HG03457 (cell line): ENCODE measurements around the gene MRPL32.

Experiments used
- ATAC-seq: cut with Tn5 transposase; IDR thresholded peaks from one replicate; pipeline ENCODE4 v1.9.1; 2021; ENCODE audit warnings: moderate number of reproducible peaks; ENCODE audit not compliant: unreplicated experiment

The MRPL32 gene

GRCh38 chr7:42925630-42926029 is 6.5 kb upstream of the MRPL32 start:
- ATAC-seq: no peak

DNA sequence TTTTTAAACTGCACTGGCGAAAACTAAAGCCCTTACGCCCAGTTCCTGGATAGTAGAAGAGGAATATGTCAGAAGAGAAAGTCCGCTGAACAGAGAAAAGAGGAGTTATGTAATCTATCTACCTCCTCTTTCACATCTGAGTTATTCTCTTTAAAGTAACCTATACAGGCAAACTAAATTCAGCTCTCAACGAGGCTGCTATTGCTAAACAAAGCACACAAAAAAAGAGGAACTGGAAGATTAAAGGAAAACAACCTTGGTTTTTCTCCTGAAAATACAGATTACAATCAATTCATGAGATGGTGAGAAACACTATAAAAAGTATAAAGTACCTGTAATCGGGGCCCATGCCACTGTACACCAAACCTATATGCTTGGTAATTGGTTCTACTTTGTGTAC is 6.0 kb upstream of the MRPL32 start:
- ATAC-seq: no peak

DNA sequence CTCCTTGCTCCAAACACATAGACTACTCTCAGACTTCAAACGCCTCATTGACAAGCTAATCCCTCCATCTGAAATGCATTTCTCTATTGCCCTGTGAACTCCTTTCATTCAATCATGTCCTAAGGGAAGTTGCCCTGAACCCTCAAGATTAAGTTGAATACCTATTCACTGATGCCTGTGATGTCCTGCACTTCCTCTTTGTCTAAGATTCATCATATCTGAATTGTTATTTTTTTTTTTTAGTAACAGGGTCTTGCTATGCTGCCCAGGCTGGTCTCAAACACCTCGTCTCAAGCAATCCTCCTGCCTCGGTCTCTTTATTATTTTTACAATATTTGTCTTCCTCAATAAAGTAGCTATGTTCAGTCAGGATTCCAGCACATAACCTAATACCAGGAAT is 3.4 kb upstream of the MRPL32 start:
- ATAC-seq: no peak

DNA sequence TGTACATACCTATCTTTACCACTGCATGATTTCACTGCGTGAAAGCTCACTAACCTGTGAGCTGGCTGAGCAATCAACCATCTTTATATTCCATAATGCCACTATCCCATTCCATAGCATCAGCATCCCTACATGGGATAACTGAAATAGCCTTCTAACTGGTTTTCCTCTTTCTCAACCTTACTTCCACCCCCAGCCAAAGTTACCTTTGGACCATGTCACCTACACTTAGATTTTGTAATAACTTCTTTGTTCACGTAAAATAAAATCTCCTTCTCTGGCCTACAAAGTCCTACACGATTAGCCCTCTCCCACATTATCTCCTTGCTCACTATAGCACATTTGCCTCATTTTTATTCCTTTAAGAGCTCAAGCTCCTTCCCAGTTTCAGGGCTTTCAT is 2.7 kb upstream of the MRPL32 start:
- no peak for ATAC-seq

- no peak for ATAC-seq
These were observed 1.3 kb upstream of the MRPL32 start for GRCh38 chr7:42930889-42931288.

GRCh38 chr7:42931447-42931833 is 736 bp upstream of the MRPL32 start:
- no peak for ATAC-seq

DNA sequence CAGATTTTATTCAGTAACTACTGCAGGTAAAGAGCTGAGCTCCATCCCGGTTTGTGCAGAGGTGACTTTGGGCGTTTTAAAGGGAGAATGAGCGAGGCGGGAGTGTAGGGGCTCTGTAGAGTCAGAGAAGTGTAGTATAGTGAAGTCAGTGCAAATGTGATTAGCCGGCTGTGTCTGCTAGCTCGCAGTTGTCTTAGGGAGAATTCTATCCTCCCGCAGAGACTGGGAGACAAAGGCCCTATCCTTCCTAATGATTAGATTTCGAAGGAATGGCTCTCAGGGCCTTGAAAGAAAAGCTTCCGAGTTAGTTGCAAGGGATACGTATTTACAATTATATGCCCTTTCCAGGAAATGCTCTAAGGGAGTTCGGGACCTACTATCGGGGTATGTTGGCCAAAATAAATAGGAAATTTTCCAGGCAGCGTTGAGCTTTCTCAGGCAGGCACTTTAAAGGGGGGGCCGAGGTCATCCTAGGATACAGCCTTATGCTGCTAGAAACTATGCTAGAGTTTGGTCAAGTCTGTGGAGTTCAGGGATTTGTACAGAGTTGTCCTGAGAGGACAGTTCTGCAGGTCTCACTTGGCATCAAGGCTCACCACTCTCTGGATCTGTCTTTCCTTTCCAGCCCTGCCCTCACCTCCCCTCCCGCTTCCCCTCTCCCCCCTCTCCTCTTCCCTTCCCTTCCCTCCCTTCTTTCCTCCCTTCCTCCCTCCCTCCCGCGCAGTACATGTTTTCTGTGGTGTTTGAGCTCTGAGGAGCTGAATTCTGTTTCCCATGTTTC is 825 bp downstream of the MRPL32 start:
- no peak for ATAC-seq

DNA sequence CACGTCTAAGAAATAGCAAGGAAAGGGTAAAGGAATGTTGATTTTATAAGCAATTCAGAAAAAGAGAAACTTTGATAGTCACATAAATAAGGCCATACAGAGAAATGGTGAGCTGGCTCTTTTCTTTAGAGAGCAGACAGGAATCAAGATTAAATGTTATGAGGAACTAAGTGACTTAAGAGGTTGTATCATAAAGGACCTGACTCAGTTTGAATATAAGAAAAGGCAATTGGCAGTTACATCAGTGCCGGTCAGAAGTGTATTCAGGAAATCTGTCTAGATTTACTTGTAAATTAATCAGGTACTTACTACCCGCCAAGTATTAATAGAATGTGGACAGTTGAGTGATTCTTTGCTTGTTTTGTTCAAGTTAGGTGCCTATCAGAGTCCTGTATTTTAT is 2.1 kb downstream of the MRPL32 start:
- ATAC-seq: no peak

DNA sequence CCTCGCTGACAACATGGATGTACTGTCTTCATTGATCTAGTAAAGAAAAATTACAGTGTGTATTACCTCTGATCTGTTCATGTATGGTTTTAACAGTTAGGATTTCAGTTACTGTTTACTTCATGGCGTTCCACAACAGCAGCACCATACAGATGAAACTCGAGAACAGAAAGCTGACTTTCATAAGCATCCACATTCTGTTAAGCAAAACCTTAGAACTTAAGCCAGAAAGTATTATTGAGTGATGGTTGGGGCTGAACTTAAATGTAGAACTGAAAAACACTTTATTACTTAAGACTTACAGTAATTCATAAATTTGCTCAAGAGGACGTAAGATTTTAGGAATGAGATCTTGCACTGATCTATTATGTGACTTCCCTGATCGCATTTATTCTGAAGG is 3.7 kb downstream of the MRPL32 start:
- ATAC-seq: no peak

GRCh38 chr7:42939457-42940240 is 7.5 kb downstream of the MRPL32 start:
- no peak for ATAC-seq

DNA sequence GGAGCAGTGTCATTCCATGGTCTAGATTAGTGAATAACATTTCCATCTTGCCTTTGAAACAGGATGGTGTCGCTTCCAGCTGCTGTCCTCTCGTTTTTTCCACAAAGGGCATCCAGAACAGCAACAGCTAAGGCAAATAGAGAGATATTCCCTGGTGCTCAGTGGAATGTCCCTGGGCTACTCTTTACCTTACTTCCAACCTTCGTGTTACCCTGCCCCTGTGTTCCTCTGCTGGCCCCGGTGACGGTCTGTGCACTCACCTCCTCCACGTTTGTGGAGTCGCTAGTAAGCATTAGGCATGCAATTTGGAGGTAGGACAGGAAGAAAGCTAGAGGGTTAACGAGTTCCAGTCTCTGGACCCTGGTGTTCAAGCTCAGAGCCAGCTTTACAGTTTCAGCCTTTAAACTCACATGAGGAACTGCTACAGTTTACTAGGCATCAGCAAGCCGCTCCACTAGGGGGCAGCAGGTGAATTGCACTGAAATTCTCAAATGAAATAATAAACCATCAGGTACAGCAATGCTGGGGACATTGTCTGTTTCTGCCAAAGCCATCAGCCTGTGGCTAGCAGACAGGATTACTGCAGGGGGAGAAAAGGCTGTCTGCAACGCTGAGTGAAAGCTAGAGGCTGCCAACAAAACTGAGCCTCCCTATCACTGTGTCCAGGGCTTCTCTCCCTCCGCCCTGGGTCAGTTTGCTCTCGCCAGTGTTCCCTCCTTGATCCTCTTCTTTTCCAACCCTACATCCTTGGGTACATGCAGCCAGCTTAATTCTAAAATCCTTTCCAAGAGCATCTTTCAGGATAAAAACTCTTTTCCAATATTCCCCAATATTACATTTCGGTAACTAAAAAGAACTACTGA is 9.0 kb downstream of the MRPL32 start:
- peak; percentile 40 for ATAC-seq

DNA sequence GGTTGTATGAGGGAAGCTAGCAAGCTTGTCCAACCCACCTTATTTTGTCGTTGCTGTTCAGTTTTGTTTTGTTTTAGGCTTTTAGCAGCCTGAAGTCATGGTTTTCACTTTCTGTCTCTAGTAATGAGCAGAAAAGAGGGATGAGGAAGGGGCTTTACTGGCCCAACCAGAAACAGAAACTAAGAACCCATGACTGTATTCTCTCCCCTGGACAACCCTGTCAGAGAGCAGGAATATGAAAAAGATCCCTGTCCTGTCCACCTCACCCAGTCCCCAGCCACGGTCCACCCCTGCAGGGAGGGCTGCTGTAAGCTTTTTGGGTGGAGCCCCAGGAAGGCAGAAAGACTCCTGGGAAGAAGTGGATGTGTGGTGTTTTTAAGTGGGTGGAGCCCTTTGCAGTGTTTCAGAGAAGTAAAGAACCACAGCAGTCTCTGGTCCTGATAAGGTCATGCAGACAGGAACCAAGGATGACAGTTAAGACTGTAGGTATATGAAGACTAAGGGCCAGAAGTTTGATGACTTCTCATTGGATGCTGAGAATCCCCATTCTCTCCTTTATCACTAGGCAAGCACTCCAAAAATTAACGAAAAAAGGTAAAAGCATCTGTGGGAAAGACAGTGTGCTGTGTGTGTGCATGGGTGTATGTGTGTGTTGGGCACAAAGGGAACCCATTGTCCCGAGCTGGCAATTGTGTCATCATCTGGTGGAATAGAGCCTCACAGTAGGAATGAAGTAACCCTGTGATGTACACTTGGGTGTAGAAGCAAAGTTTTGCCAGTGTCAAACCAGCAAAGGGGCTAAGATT is 13.8 kb downstream of the MRPL32 start:
- peak; percentile 43 for ATAC-seq

- ATAC-seq: no peak
These were observed 14.4 kb downstream of the MRPL32 start for GRCh38 chr7:42946627-42946950.

DNA sequence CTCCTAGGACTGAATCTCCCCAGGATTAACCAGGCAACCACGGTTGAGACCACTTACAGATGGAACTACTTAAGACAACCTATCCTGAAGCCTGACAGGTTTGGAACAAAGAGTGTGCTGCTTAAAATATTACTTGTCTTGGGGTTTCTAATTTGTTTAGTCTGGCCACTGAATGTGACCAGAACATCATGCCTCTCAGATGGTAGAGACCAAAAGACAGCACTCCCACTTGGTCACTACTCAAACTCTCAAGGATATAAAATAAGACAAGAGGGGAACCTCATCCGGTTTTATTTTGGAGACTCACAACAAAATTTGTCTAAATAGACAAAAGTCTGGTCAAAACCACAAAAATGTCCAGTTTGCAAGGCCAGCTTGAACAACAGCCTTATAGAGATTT is 15.3 kb downstream of the MRPL32 start:
- ATAC-seq: no peak

DNA sequence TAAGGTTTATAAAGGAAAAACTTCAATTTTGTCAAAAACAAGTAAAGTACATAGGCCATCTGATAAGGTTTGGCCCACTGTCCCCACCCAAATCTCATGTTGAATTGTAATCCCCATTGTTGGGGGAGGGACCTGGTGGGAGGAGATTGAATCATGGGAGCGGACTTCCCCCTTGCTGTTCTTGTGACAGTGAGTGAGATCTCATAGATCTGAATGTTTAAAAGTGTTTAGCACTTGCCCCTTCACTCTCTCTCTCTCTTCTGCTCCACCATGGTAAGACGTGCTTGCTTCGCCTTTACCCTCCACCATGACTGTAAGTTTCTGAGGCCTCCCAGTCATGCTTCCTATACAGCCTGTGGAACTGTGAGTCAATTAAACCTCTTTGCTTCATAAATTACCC is 18.2 kb downstream of the MRPL32 start:
- no peak for ATAC-seq

DNA sequence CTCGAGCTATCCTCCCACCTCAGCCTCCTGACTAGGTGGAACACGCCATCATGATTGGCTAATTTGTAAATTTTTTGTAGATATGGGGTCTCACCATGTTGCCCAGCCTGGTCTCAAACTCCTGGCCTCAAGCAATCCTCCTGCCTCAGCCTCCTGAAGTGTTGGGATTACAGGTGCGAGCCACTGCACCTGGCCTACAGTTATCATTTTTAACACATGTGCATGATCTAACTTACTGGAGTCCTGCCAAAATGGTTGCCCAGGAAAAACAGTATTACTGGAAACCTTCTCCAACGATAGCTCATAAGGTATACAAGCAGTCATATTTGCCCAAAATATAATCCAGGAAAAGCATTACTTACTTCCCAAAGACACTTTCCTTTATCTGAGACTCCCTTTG is 20.2 kb downstream of the MRPL32 start:
- no peak for ATAC-seq

GRCh38 chr7:42953994-42954393 is 21.8 kb downstream of the MRPL32 start:
- no peak for ATAC-seq

DNA sequence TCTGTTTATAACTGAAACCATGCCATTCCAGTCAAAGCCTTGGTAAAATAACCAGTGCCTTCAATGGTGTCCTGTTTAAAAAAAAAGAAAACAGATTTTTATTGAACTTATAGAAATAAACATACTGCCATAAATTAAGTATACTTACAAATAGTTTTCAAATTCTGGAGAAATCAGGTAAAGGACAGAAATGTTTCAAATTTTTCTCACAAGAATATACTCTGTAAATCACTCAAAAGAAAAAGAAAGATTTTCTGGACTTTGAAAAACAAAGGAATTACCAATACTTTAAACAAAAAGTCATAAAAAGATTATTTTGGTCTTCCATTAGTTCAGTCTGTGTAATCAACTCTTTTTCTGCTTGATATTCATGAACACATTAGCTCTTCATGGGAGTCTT is 23.9 kb downstream of the MRPL32 start:
- ATAC-seq: no peak

DNA sequence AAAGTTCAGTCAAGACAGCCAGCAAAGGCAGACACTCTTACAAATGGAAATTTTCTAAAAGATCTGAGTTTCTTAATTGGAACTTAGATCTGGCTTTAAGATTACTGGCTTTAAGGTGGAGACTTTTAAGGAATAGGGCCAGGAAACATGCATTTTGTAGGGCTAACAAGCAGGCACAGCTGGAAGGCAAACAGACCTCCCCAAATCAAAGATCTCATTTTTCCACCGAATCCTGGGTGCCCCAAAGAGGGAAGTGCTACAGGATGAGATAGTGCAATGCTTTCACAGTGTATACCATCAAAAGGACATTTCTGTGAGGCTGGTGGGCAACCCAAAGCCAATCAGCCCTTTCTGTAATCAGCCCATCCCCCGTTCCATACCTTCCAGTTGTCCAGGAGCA is 27.4 kb downstream of the MRPL32 start:
- no peak for ATAC-seq

- ATAC-seq: no peak
These were observed 28.6 kb downstream of the MRPL32 start for GRCh38 chr7:42960762-42961161.

DNA sequence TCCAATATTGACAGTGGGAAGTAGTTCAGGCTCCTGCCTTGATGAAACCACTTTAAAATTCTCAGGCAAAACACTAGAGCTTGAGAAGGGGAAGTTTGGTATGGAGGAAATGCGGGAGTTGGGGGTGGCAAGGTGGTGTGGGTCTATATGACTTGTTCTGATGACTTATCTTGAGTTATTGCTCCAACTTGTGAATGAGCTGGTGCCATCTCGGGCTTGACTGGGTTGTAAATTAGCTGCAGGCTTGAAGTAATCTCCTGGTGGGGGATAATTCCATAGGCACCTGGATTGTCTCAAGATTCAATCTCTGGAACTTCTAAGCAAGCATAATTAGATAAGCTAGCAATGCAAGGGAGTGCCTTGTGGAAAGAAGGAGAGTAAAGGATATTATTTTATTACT is 29.0 kb downstream of the MRPL32 start:
- ATAC-seq: no peak
